Hematopoietic multipotent progenitor cell treated with erythropoietin and hydrocortisone succinate and interleukin-3 and kit ligand, for 4 days (in vitro differentiated cells): ENCODE data around the gene CACNA1A.

Experiments used
- DNase-seq: peaks from one replicate; pipeline ENCODE4 v3.0.0-alpha.2; 2015

CACNA1A gene

DNA sequence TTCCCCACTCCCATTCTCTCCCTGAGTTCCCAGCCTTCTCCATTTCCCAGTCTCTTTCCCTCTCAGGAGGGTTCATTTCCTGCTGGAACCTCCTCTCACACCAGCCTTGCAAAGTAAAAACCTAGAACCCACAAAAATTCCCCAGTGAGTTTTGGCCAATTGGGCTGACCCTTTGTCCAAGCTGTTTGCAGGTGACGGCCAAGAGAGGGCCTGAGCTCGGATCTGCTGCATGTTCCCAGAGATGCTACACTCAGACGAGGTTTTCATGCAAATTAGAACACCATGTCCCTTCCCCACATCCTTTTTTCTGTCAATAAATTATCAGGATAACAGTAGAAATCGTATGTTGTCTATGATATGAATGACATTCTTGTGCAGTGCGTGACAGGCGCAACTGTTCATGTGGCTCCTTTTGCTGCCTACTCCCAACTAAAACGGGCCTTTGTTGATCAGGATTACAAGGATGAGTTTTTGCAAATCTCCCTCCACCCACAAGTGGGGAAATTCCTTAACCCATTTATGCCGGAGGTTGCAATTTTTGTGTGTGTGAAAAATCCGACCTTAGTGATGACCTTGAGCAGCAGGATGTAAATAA, 149.5 kb downstream of the CACNA1A start:
- DNase-seq, result no peak

DNA sequence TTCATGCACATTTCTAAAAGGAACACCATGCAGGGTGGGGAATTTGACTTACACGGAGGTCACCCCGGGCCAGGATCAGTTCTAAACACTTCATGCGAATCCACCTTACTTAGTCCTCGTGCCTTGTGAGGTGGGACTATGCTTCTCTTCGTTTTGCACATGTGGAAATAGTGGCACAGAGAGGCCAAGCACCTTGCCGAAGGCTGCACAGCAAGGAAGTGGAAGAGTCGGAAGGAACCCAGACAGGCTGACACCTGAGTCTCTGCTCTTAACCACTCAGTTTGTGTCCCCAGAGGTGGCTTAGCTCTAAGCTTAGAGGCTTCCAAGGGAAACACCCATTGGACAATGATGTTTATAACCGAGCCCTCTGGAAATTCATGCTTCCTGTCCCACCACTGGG, 150.1 kb downstream of the CACNA1A start:
- DNase-seq, result no peak

DNA sequence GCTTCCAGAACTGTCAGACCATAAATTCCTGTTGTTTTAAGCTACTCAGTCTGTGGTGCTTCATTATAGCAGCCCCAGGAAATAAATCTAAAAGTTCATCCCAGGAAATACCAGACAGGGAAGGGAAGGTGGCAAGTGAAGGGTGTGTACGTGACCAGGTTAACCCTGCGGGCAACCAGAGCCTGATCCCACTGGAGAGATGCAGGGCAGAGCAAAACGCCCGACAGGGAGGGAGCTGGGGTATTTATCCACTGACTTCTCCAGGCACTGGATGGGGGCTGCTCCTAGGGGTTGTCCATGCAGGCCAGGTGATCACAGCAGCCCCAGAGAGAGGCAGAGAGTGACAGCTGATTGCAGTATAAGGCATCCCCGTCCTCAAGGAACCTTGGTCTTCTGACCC, 150.9 kb downstream of the CACNA1A start:
- no peak for DNase-seq

DNA sequence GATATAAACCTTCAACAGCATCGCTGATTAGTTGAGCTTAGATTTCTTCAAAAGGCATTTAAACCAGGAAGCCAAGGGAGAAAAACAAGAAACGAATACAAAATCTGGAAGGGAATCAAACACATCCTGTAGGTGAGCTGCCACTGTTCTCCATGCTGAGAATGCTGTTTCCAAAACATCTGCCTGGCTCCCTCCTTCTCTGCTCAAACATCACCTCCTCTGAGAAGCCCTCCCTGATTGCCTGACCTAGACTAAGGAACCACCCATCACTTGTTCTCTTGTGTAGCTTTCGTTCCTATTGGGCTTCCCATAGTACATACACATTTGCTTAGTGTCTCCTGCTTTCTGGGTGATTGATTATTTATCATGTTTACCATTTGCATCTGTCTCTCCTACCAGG, 152.7 kb downstream of the CACNA1A start:
- DNase-seq, result no peak

DNA sequence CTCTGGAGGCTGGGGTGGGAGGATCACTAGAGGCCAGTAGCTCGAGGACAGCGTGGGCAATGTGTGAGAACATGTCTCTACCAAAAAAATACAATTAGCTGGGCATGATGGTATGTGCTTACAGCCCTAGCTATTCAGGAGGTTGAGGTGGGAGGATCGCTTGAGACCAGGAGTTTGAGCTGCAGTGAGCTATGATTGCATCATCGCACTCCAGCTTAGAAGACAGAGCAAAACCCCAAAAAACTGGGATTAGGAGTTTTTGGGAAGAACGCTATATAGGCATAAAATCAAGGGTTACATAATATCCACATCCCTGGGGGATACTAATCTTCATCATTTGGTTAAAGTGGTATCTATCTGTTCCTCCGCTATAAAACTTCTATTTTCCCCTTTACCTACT, 155.5 kb downstream of the CACNA1A start:
- DNase-seq, result no peak

DNA sequence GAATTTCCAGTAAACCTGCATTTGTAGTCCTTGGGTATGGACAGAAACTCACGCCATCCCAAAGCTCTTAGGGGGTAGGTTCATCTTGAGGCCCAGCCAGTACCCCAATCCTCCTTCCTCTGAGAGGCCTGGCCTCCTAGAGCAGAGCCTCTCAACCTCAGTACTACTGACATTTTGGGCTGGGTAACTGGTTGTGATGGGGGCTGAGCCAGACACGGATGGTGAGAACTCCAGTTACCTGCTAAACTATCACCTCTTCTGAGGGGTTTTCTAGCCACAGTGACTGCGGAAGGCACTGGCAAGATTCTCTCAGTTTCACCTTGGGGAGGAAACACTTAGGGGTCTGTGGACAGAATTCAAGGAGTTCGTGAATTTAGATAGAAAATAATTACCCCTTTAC, 156.2 kb downstream of the CACNA1A start:
- DNase-seq, result no peak

DNA sequence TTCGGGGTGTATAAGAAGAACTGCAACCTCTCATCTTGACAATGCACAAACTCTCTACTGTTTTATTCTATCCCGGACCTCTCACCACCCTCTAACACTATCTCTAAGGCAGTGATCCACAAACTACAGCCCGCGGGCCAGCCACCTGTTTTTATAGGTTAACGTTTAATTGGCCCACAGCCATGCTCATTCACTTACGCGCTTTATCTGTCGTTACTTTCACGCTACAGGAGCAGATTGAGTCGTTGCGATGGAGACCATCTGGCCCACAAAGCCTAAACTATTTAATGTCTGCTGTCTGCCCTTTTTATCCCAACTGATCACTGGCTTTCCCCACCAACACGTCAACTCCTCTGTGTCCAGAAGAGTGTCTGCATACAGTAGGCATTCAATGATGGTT, 158.9 kb downstream of the CACNA1A start:
- no peak for DNase-seq

DNA sequence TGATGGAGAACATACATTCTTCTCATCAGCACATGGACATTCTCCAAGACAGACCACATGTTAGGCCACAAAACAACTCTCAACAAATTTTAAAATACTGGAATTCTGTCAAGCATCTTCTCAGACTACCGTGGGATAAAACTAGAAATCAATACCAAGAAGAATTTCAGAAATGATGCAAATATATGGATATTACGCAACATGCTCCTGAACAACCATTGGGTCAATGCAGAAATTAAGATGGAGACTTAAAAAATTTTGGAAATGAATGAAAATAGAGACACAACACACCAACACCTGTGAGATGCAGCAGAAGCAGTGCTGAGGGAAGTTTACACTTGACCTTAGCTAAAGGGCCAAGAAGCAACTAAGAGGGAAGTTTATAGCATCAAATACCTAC, 162.8 kb downstream of the CACNA1A start:
- DNase-seq, result no peak

DNA sequence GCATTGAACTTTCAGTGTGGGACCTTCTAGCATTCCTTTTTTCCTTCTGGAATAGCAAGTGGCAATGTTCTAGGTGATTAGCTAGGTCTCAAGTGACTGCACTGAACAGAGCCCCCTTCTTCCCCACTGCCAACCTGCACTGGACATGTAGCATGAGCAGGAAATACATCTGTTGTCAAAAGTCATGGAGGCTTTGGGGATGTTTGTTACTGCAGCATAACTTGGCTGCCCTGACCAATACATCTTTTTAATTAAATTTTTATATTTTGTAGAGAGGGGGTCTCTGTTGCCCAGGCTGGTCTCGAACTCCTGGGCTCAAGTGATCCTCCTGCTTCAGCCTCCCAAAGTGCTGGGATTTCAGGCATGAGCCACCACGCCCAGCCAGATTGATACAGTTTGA, 163.6 kb downstream of the CACNA1A start:
- DNase-seq, result no peak

DNA sequence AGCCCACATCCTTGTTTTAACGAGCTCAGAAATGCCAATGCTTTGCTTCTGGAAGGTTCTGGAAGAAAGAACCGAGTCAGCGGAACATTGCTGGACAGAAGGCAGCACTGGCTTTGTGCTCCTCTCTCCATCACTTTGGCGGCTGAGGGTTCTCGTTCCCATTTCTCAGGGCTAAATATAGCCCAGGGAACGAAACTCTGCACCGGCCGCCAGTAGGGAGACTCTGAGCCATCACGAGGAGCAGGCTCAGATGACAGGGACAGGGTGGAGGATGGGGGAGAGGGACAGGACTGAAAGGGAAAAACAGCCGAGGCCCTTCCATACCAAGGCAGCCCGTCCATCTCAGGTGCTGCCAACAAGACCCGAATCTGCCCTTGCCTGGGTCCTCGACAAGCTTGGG, 166.4 kb downstream of the CACNA1A start:
- no peak for DNase-seq

DNA sequence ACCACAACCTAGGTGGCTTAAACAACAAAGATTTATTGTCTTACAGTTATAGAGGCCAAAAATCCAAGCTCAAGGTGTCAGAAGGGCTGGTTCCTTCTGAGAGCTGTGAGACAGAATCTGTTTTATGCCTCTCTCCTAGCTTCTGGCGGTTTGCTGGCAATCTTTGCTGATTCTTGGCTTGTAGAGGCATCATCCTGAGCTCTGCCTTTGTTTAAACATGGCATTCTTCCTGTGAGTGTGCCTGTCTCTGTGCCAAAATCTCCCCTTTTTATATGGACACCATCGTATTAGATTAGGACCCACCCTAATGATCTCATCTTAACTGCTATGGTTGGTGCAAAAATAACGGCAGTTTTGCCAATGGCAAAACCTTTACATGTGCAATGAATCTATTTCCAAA, 169.1 kb downstream of the CACNA1A start:
- no peak for DNase-seq

DNA sequence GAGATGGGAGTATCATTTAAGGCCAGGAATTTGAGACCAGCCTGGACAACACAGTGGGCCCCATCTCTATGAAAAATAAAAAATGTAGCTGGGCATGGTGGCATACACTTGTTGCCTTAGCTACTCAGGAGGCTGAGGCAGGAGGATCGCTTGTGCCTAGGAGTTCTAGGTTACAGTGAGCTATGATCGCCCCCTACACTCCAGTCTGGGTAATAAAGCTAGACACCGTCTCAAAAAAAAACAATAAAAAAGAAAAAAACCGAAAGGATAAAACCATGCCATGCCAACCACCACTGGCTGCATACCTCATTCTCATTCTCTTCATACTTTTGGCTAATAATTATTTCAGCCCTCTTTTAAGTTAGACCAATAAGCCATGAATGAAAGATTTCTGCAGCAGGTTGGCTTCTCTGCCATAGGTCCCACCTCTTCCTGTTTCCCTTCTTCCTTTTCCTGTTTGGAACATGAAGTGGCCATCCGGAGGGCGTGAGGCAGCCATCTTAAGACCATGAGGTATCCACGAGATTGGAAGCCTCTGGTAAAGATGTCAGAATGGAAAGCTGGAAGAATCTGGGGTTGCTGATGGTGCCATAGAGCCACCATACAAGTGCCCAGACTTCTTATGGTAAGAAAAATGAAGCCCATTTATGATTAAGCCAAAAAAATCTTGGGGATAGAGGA, 171.3 kb downstream of the CACNA1A start:
- DNase-seq, result no peak

DNA sequence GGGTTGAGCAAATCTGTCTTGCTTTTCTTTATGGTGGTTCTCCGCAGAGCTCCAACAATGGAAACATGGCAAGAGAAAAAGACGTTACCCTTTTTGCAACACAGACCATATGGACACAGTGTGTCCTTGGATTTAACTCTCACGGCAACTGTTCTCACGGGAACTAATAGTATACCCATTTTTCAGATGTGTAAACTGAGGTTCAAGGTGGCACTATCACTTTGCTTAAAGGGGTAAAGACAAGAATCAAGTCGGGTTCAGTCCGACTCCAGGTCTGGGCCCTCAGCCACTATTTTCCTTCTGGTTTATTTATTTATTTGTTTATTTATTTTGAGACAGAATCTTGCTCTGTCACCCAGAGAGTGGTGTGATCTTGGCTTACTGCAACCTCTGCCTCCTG, 176.0 kb downstream of the CACNA1A start:
- no peak for DNase-seq

DNA sequence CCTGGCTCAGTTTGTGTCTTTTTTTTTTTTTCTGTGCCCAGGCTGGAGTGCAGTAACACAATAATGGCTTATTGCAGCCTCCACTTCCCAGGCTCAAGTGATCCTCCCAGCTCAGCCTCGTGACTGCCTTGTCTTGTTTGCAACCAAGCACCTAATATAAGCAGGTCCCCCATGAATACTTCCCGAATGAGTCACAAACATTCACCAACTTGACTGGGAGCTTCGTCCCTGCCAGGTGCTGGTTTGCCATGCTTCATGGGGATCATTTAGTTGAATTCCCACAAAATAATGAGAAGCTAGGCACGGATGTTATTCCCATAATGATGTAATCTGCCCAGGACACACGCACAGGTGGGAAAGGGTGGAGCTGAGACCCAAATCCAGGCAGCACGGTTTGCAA, 176.5 kb downstream of the CACNA1A start:
- DNase-seq, result no peak

DNA sequence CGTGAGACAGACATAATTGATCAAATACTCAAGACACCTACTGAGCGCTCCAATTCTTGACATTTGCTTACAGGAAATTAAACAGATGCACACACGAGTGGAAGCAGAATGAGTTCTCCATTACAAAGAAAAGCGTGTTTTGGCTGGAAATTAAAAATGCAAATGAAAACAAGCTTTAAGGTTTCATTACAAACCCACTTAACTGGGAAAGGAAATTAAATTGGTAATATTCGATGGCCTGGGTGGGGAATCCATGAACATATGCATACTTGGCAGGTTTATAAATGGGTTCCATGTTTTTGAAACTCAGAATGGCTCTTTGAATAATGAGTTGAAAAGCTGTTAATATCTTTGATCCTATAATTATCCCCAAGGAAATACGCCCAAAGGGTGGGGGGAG, 178.0 kb downstream of the CACNA1A start:
- DNase-seq, result no peak

DNA sequence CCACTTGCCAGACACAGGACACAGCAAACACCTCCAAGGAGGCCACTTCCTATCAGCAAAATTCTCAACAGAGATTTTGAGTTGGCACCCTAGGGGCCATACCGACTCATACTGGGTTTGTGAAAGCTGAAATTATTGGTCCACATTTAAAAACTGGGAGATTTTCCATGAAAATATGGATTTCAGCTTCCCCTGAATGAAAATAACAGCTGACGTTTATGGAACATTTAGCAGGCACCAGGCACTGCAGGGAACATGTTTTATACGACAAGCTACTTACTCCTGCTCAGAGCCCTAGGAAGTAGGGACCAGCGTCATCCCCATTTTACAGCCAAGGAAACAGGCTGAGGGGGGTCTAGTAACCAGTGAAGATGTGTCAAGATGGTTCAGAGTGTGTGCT, 186.8 kb downstream of the CACNA1A start:
- no peak for DNase-seq

DNA sequence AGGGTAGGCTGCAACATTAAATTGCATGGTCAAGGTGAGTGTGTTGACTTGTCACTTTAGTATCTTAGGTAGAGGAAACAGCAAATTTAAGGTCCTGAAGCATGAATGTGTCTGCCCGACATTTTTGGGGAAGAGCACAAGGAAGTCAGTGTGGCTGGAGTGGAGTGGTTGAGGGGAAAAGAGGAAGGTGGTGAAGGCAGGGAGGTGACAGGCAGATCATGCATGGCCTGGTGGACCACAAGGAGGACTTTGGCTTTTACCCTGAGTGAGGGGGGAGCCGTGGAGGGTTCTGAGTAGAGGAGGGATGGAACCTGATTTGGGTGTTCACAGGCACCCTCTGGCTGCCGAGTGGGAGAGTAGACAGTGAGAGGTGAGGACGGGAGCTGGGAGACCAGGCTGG, 188.1 kb downstream of the CACNA1A start:
- no peak for DNase-seq

DNA sequence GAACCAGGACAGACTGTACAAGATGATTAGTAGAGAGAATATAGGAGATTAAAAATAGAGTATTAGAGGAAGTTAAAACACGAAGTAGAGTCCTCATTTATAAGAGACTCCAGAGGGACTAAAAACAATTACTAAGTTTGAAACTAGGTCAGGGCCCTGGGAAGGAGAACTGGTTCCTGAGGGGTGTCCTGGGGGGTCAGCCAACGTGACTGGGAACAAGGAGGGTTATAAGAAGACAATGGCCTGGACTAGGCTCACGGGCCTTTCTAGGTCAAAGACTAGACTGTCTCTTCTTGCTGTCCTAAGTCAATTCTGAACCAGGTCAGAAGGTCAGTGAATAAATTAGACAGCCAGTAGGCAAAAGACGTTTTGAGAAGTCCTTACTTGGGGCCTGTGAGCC, 190.8 kb downstream of the CACNA1A start:
- no peak for DNase-seq

DNA sequence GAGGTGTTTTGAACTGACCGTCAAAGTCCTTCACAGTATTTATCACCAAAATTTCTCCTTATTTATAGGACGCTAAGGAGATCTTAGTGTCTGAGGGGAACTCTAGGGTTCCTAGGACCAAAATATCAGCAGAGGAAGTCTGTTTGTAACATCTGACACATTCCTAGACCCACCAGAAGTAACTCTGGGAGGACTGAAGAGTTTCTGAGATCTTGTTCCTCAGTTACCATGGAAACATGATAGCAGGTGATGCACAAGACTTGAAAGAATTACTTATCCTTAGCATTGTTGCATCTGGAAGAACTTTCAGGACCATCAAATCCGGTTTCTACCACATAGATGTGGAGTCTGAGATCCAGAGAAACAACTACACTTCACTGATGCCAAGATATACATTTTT, 191.5 kb downstream of the CACNA1A start:
- no peak for DNase-seq

DNA sequence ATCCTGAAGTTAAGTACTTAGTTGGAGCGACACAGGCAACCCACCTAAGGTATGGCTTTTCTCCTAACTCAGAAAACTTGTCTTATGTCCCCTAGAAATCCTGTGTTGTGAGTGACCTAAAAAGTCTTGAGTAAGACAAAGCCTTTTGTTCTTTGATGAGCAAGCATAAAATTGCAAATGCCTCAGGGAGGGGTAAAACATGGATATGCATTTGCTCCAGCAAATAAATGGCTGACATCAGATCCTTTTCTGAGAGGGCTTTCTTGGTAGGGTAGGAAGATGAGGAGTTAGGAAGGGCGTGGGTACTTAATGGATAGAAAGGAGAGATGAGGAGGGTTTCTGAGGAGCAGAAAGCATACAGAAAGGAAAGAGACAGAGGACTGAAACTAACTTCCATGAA, 192.4 kb downstream of the CACNA1A start:
- DNase-seq, result no peak

DNA sequence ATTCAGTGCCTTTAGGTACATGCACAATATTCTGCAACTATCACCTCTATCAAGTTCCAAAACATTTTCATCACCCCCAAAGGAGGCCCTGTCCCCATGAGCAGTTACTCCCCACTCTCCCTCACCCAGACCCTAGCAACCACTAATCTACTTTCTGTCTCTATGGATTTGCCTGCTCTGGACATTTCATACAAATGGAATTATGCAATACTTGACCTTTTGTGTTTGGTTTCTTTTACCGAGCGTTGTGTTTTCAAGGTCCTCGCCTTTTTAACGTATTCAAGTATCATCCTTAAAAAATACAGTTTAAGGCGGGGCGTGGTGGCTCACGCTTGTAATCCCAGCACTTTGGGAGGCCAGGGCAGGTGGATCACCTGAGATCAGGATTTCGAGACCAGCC, 196.4 kb downstream of the CACNA1A start:
- DNase-seq, result no peak

DNA sequence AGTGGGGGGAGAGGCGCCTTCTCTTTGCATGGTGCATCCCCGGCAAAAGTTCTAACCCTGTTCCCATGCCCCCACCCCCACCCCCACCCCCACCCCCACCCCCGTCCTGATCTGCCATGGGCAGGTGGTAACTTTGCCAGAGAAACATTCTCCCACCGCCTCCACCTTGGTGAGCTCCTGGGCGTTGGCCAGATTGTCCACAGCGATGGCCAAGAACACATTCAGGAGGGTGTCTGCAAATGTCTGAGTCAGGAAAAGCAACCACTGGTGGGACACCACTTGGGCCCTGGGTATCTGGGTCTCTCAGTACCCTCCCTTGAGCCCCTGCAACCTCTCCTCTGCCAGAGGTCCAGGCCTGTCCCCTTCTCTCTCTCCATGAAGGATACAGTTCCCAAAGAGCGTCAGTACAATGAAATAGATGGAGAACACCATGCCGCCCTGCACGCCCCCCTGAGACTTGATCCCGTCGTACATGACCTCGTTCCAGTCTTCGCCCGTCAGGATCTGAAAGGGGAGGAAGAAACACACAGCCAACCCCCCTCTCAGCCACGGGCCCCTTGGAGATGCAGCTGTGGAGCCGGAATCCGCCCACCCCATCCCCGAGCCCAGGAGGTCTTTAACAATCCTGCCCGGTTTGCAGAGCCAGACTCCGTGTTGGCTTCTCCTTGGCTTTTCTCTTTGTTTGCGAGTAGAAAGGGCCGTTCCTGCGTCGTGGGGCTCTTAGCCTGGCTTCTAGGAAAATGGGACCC, 202.7 kb downstream of the CACNA1A start:
- DNase-seq, result no peak

DNA sequence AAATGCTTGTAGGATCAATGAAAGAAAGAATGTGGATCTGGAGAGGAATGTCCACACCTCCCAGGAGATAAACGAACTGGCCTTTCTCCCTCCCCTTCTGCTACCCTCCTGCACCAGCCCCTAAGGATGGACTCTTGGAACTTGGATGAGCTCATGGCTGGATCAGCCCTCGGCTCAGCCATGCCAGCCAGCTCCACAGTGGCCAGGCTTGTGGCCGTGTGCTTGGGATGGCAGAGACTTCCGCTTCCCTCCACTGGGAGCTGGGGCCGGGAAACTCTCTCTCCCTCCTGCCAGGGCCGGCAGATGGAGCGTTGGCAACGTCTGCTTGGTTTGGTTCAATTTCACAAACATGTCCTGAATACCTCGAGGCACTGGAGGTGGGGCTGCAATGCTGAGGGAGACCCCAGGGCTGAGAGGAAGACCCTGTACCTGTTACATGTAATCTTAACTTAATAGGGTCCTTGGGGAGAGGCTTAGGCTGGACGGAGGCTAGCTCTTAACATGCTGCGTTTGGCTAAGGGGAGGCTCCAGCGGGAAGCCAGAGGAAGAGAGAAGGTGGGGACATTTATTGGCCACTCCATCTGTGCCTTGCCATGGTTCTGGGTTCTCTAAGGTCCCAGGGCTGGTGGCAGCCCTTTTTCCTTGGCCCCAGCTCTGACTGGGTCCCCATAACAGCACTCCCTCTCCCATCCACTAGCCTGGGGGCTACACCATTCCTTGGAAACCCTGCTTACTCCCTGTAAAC, 203.6 kb downstream of the CACNA1A start:
- DNase-seq, result no peak
